SK-N-SH (cell line): Measurements from ENCODE around the gene EVI5. TPM values are rescaled to one million over a fixed set of nuclear protein-coding genes. Genes with fewer than 3 reads are reported as not detected.

Experiments used
- CTCF ChIA-PET: fragments of 300-600, 350-600 bp; formaldehyde crosslinking; extraction: SDS; loops from one replicate; lab custom pipeline; 2021; lab: Yijun Ruan, JAX
- POLR2A ChIA-PET: fragments of 350-600 bp; sonication (Branson Sonifier 250); formaldehyde crosslinking; extraction: SDS; loops from one replicate; lab custom pipeline; 2020; ENCODE audit warnings: antibody characterized with exemption, inconsistent platforms; lab: Yijun Ruan, JAX
- DNase-seq: peaks from one replicate; pipeline ENCODE4 v3.0.0; 2012
- H2AFZ ChIP-seq: fragments of 200-600 bp; sonication (generic); 2 replicates; pipeline ENCODE4 v1.8.1; 2016; ENCODE audit warnings: antibody characterized with exemption, mild to moderate bottlenecking, low read depth
- H3F3A ChIP-seq: fragments of 200-600 bp; sonication (generic); replicated peaks from 2 replicates; pipeline ENCODE3; 2016; ENCODE audit warnings: antibody characterized with exemption, mild to moderate bottlenecking; ENCODE audit not compliant: insufficient read depth
- H3K27ac ChIP-seq, 2 experiments: fragments of 200-500 bp in 1 of 2; fragments of 200-600 bp in 1 of 2; sonication (Bioruptor generic) in 1 of 2; sonication (generic), shearing (Covaris generic) in 1 of 2; 2 replicates each; pipeline versions ENCODE4 v1.5.1 to v1.6.1; 2014 to 2016; ENCODE audit warnings: low read depth in 2 of 2, inconsistent platforms in 1 of 2, low read length in 1 of 2, mild to moderate bottlenecking in 1 of 2, mixed read lengths in 1 of 2
- H3K27me3 ChIP-seq: fragments of 200-600 bp; sonication (generic), shearing (Covaris generic); 2 replicates; pipeline ENCODE4 v1.6.1; 2016; ENCODE audit warnings: mixed run types; ENCODE audit not compliant: insufficient read depth
- H3K36me3 ChIP-seq, 2 experiments: fragments of 200-500 bp in 1 of 2; fragments of 200-600 bp in 1 of 2; sonication (Bioruptor generic) in 1 of 2; sonication (generic) in 1 of 2; replicated peaks in 1 of 2; 2 replicates each; pipeline versions ENCODE3 to v1.5.1; 2014 to 2016; ENCODE audit warnings: low read length in 1 of 2, mild to moderate bottlenecking in 1 of 2; ENCODE audit not compliant: insufficient read depth in 2 of 2, control insufficient read depth in 1 of 2
- H3K4me1 ChIP-seq, 2 experiments: fragments of 200-500 bp in 1 of 2; fragments of 200-600 bp in 1 of 2; sonication (Bioruptor generic) in 1 of 2; sonication (generic), shearing (Covaris generic) in 1 of 2; 2 replicates each; pipeline versions ENCODE4 v1.5.1 to v1.6.1; 2014 to 2016; ENCODE audit warnings: low read depth in 1 of 2, low read length in 1 of 2, mixed run types in 1 of 2; ENCODE audit not compliant: insufficient read depth in 2 of 2, control insufficient read depth in 1 of 2
- H3K4me2 ChIP-seq: fragments of 200-600 bp; sonication (generic), shearing (Covaris generic); 2 replicates; pipeline ENCODE4 v1.6.1; 2017; ENCODE audit warnings: mixed run types
- H3K4me3 ChIP-seq, 2 experiments: fragments of 200-500 bp in 1 of 2; fragments of 200-600 bp in 1 of 2; sonication (Bioruptor generic) in 1 of 2; sonication (generic), shearing (Covaris generic) in 1 of 2; 2 replicates each; pipeline versions ENCODE4 v1.5.1 to v1.8.1; 2014 to 2016; ENCODE audit warnings: low read depth in 2 of 2, inconsistent platforms in 1 of 2, low read length in 1 of 2, mild to moderate bottlenecking in 1 of 2, mixed read lengths in 1 of 2, moderate library complexity in 1 of 2
- H3K79me2 ChIP-seq: fragments of 200-600 bp; sonication (generic); 2 replicates; pipeline ENCODE4 v1.8.1; 2017; ENCODE audit warnings: mild to moderate bottlenecking; ENCODE audit not compliant: insufficient read depth
- H3K9ac ChIP-seq: fragments of 200-600 bp; sonication (generic); 2 replicates; pipeline ENCODE4 v1.6.1; 2017; ENCODE audit warnings: mixed run types
- H3K9me2 ChIP-seq: fragments of 200-600 bp; sonication (generic); 2 replicates; pipeline ENCODE4 v1.6.1; 2017; ENCODE audit warnings: mixed run types
- H3K9me3 ChIP-seq: fragments of 200-600 bp; sonication (generic); 2 replicates; pipeline ENCODE4 v1.6.1; 2017; ENCODE audit warnings: mixed run types, mild to moderate bottlenecking, moderate library complexity
- H4K20me1 ChIP-seq: fragments of 200-600 bp; sonication (generic); 2 replicates; pipeline ENCODE4 v1.6.1; 2017; ENCODE audit warnings: mild to moderate bottlenecking, mixed run types; ENCODE audit not compliant: insufficient read depth
- CHD2 ChIP-seq: fragments of 150-350 bp; IDR thresholded peaks from 2 replicates; pipeline ENCODE4 v1.6.1; 2018; ENCODE audit warnings: low read length; ENCODE audit not compliant: partially characterized antibody
- CTCF ChIP-seq: fragments of 200-600 bp; sonication (generic); IDR thresholded peaks from 2 replicates; pipeline ENCODE4 v1.6.1; 2017; ENCODE audit warnings: antibody characterized with exemption, mild to moderate bottlenecking, moderate library complexity
- EP300 ChIP-seq, 2 experiments: IDR thresholded peaks; 2 replicates each; pipeline versions ENCODE4 v1.4.0 to v1.6.1; 2012; ENCODE audit warnings: borderline replicate concordance in 1 of 2, low read depth in 1 of 2, low read length in 1 of 2
- FOXM1 ChIP-seq: IDR thresholded peaks from 2 replicates; pipeline ENCODE4 v1.4.0; 2012; ENCODE audit warnings: low read depth, mild to moderate bottlenecking
- GABPA ChIP-seq: IDR thresholded peaks from 2 replicates; pipeline ENCODE4 v1.4.0; 2012; ENCODE audit warnings: low read depth, mild to moderate bottlenecking
- IRF3 ChIP-seq: fragments of 150-350 bp; IDR thresholded peaks from 2 replicates; pipeline ENCODE4 v1.6.1; 2016; ENCODE audit warnings: mild to moderate bottlenecking, low read depth, low read length
- JUND ChIP-seq: IDR thresholded peaks from 2 replicates; pipeline ENCODE4 v1.4.0; 2012
- MEF2A ChIP-seq: IDR thresholded peaks from 2 replicates; pipeline ENCODE4 v1.4.0; 2012; ENCODE audit warnings: low read depth, borderline replicate concordance
- NFIC ChIP-seq: IDR thresholded peaks from 2 replicates; pipeline ENCODE4 v1.4.0; 2012; ENCODE audit warnings: borderline replicate concordance
- PBX3 ChIP-seq: IDR thresholded peaks from 2 replicates; pipeline ENCODE4; 2012
- RFX5 ChIP-seq: IDR thresholded peaks from 2 replicates; pipeline ENCODE4 v1.6.1; 2012; ENCODE audit warnings: mild to moderate bottlenecking, improper control_type of control experiment, low read length
- SIN3A ChIP-seq: IDR thresholded peaks from 2 replicates; pipeline ENCODE4 v1.6.1; 2012; ENCODE audit warnings: low read depth, mild to moderate bottlenecking, low read length, moderate library complexity, borderline replicate concordance
- SMC3 ChIP-seq: IDR thresholded peaks from 2 replicates; pipeline ENCODE4 v1.6.1; 2012; ENCODE audit warnings: low read depth, low read length, improper control_type of control experiment
- TAF1 ChIP-seq: IDR thresholded peaks from 2 replicates; pipeline ENCODE4 v1.6.1; 2012; ENCODE audit warnings: low read depth, mild to moderate bottlenecking, low read length, moderate library complexity, borderline replicate concordance
- TCF12 ChIP-seq: IDR thresholded peaks from 2 replicates; pipeline ENCODE4 v1.4.0; 2012
- USF2 ChIP-seq: fragments of 150-350 bp; IDR thresholded peaks from 2 replicates; pipeline ENCODE4 v1.6.1; 2017; ENCODE audit warnings: antibody characterized with exemption, low read length, low read depth, borderline replicate concordance
- YY1 ChIP-seq: IDR thresholded peaks from 2 replicates; pipeline ENCODE4 v1.4.0; 2012; ENCODE audit warnings: low read depth, mild to moderate bottlenecking
- WGBS: methylation state at CpG from one replicate; pipeline ENCODE4 v1.1.6; 2017; ENCODE audit warnings: low lambda C conversion rate; 5-methylcytosine and 5-hydroxymethylcytosine counted together
- polyA plus RNA-seq, 3 experiments: library from polyadenylated mRNA; depleted of rRNA; stranded (reverse); fragments of >200 nt; gene quantifications; 2 replicates each; pipeline ENCODE4 v1.2.3, GENCODE V29; 2012
- TF ChIP-seq, protein P1 (sequence below): IDR thresholded peaks from 2 replicates; pipeline ENCODE4 v1.4.0; 2012; ENCODE audit warnings: low read depth

The EVI5 gene
- polyA plus RNA-seq, 1 of the 3 experiments (the other 2 are of a cell fraction): 5.7 TPM

GRCh38 chr1:92556350-92556749, 228.6 kb downstream of the EVI5 start:
- TF ChIP-seq TAF1 (no peak), NFIC (no peak), JUND (no peak), GABPA (no peak)
- TF ChIP-seq, protein P1, sequence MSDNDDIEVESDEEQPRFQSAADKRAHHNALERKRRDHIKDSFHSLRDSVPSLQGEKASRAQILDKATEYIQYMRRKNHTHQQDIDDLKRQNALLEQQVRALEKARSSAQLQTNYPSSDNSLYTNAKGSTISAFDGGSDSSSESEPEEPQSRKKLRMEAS: no peak
- Histone ChIP-seq H3K36me3 (peaks cover 0 to 3% of the 10 kb centered on the region in 2 experiments), H3K9me2 (no peaks in the 10 kb centered on the region), H3K27me3 (no peaks in the 10 kb centered on the region), H3K79me2 (no peaks in the 10 kb centered on the region), H3K9ac (no peak overlapping the region), H3K27ac (no peak overlapping the region), H3K4me3 (no peak overlapping the region), H3K4me2 (no peak overlapping the region), H4K20me1 (no peaks in the 10 kb centered on the region), H3K9me3 (no peaks in the 10 kb centered on the region), H2AFZ (no peak overlapping the region), H3F3A (no peaks in the 10 kb centered on the region), H3K4me1 (no peaks in the 10 kb centered on the region)
- WGBS: 86% methylated on average over 1 of the region's 1 CpG
- DNase-seq: no peak
- ChIA-PET CTCF (interaction anchor here (1.0 kb wide), 1 partner anchor 48 kb away, joined by 4 read pairs; no protein-coding TSS in a partner anchor), POLR2A (no interaction called here)

- Histone ChIP-seq H3K36me3 (peaks cover 0 to 3% of the 10 kb centered on the region in 2 experiments), H3K4me1 (no peaks in the 10 kb centered on the region), H3K27me3 (no peaks in the 10 kb centered on the region), H3K4me3 (no peak overlapping the region), H3K27ac (no peak overlapping the region), H3K4me2 (no peak overlapping the region), H2AFZ (no peak overlapping the region), H4K20me1 (no peaks in the 10 kb centered on the region), H3K9ac (no peak overlapping the region), H3K79me2 (no peaks in the 10 kb centered on the region), H3K9me3 (no peaks in the 10 kb centered on the region), H3K9me2 (no peaks in the 10 kb centered on the region), H3F3A (no peaks in the 10 kb centered on the region)
- TF ChIP-seq PBX3 (no peak), NFIC (no peak), FOXM1 (no peak), JUND (no peak), IRF3 (no peak), MEF2A (no peak), USF2 (no peak), SMC3 (no peak), CHD2 (no peak), TCF12 (no peak), YY1 (no peak), RFX5 (no peak), CTCF (no peak), SIN3A (no peak), EP300 (IDR thresholded peaks at IDR 0.05; ENCODE audit: borderline replicate concordance in 1 of 2, low read depth in 1 of 2, low read length in 1 of 2) (no peak)
- TF ChIP-seq, protein P1: no peak
- CTCF ChIA-PET: interaction anchor here (0.6 kb wide), 1 partner anchor 1310 kb away, joined by 3 read pairs; no protein-coding TSS in a partner anchor
- no peak for DNase-seq
- 93% methylated on average over 3 of the region's 3 CpGs for WGBS
- POLR2A ChIA-PET: no interaction called here
These were observed 230.7 kb downstream of the EVI5 start for GRCh38 chr1:92554216-92554615.
